WTC11 (cell line): ENCODE data around the gene ALK. TPM values are rescaled to one million over a fixed set of nuclear protein-coding genes. Genes with fewer than 3 reads are reported as not detected.

Experiments used
- ATAC-seq: fragments of 200-7000 bp; cut with Tn5 transposase; 2 replicates; pipeline ENCODE4 v1.10.0; 2021; ENCODE audit warnings: mild to moderate bottlenecking, moderate library complexity
- CTCF ChIA-PET: fragments of 300-600 bp; sonication (Branson Sonifier 250); formaldehyde crosslinking; loops from one replicate; lab custom pipeline; 2021; ENCODE audit warnings: antibody characterized with exemption; lab: Charles Lee
- POLR2A ChIA-PET: fragments of 350-600 bp; sonication (Branson Sonifier 250); formaldehyde crosslinking; loops from one replicate; lab custom pipeline; 2021; ENCODE audit warnings: antibody characterized with exemption; lab: Charles Lee
- DNase-seq: peaks from one replicate; pipeline ENCODE4 v3.0.0; 2021; ENCODE audit warnings: low spot score
- H3K27ac Mint-ChIP-seq: 2 replicates; pipeline ENCODE4 v1.8.0; 2021; ENCODE audit warnings: mixed read lengths
- H3K27me3 Mint-ChIP-seq: 2 replicates; pipeline ENCODE4 v1.8.0; 2021; ENCODE audit warnings: low read depth, mild to moderate bottlenecking, moderate library complexity, mixed read lengths
- H3K36me3 Mint-ChIP-seq: 2 replicates; pipeline ENCODE4 v1.8.0; 2021; ENCODE audit warnings: mixed read lengths
- H3K4me1 Mint-ChIP-seq: 2 replicates; pipeline ENCODE4 v1.8.0; 2022; ENCODE audit warnings: mixed read lengths
- H3K4me3 Mint-ChIP-seq: 2 replicates; pipeline ENCODE4 v1.8.0; 2021; ENCODE audit warnings: mild to moderate bottlenecking, moderate library complexity, mixed read lengths
- H3K9me3 Mint-ChIP-seq: 2 replicates; pipeline ENCODE4 v1.8.0; 2021; ENCODE audit warnings: mixed read lengths
- ATF1 ChIP-seq: sonication (generic); formaldehyde crosslinking; IDR thresholded peaks from 2 replicates; pipeline ENCODE4 v1.8.1; 2023; ENCODE audit warnings: mild to moderate bottlenecking, moderate library complexity, missing genetic modification reagents
- CREB1 ChIP-seq: sonication (generic); formaldehyde crosslinking; IDR thresholded peaks from 2 replicates; pipeline ENCODE4 v1.8.0; 2023; ENCODE audit warnings: mild to moderate bottlenecking, missing genetic modification reagents
- ELF4 ChIP-seq: sonication (generic); formaldehyde crosslinking; IDR thresholded peaks from 2 replicates; pipeline ENCODE4 v1.8.1; 2022; ENCODE audit warnings: low read depth, mild to moderate bottlenecking, moderate library complexity, missing genetic modification reagents
- EMX1 ChIP-seq: fragments of 250-450 bp; sonication (Bioruptor Pico); IDR thresholded peaks from 2 replicates; pipeline ENCODE4 v1.8.0; 2021; ENCODE audit warnings: mild to moderate bottlenecking
- ERG ChIP-seq: fragments of 250-450 bp; sonication (Bioruptor Pico); IDR thresholded peaks from 2 replicates; pipeline ENCODE4 v1.8.0; 2021; ENCODE audit warnings: mild to moderate bottlenecking
- ETV6 ChIP-seq: sonication (generic); formaldehyde crosslinking; IDR thresholded peaks from 2 replicates; pipeline ENCODE4 v1.8.1; 2022; ENCODE audit warnings: mild to moderate bottlenecking, missing genetic modification reagents
- JAZF1 ChIP-seq: fragments of 250-450 bp; sonication (Bioruptor Pico); IDR thresholded peaks from 2 replicates; pipeline ENCODE4 v1.9.0; 2021; ENCODE audit warnings: moderate library complexity, mild to moderate bottlenecking, inconsistent platforms
- MLX ChIP-seq: sonication (generic); formaldehyde crosslinking; IDR thresholded peaks from 2 replicates; pipeline ENCODE4 v1.8.1; 2023; ENCODE audit warnings: mild to moderate bottlenecking, missing genetic modification reagents, moderate library complexity
- NFYB ChIP-seq: sonication (generic); formaldehyde crosslinking; conservative IDR thresholded peaks from 2 replicates; pipeline ENCODE4 v1.8.0; 2022; ENCODE audit warnings: low read depth, missing genetic modification reagents
- NR1H2 ChIP-seq: sonication (generic); formaldehyde crosslinking; IDR thresholded peaks from 2 replicates; pipeline ENCODE4 v1.9.0; 2021; ENCODE audit warnings: mild to moderate bottlenecking, moderate library complexity, missing genetic modification reagents
- SOX15 ChIP-seq: fragments of 250-450 bp; sonication (Bioruptor Pico); IDR thresholded peaks from 2 replicates; pipeline ENCODE4 v1.9.0; 2021; ENCODE audit warnings: mild to moderate bottlenecking
- TEAD4 ChIP-seq: sonication (generic); formaldehyde crosslinking; IDR thresholded peaks from 2 replicates; pipeline ENCODE4 v1.8.0; 2022; ENCODE audit warnings: mild to moderate bottlenecking, missing genetic modification reagents
- USF1 ChIP-seq: sonication (generic); formaldehyde crosslinking; IDR thresholded peaks from 2 replicates; pipeline ENCODE4 v1.8.0; 2022; ENCODE audit warnings: mild to moderate bottlenecking, missing genetic modification reagents
- ZNF396 ChIP-seq: fragments of 250-450 bp; sonication (Bioruptor Pico); IDR thresholded peaks from 2 replicates; pipeline ENCODE4 v1.8.0; 2021; ENCODE audit warnings: mild to moderate bottlenecking, moderate library complexity, borderline replicate concordance
- ZNF671 ChIP-seq: fragments of 250-450 bp; sonication (Bioruptor Pico); IDR thresholded peaks from 2 replicates; pipeline ENCODE4 v1.8.0; 2021; ENCODE audit warnings: mild to moderate bottlenecking
- total RNA-seq: library from RNA; stranded (reverse); gene quantifications from 3 replicates; pipeline ENCODE4 v1.2.3, GENCODE V29; 2021
- TF ChIP-seq, protein P1 (sequence below): sonication (generic); formaldehyde crosslinking; conservative IDR thresholded peaks from 2 replicates; pipeline ENCODE4 v1.8.1; 2022; ENCODE audit warnings: mild to moderate bottlenecking, missing genetic modification reagents
- TF ChIP-seq, protein P2 (sequence below): sonication (generic); formaldehyde crosslinking; IDR thresholded peaks from 2 replicates; pipeline ENCODE4 v1.8.0; 2023; ENCODE audit warnings: missing genetic modification reagents
- TF ChIP-seq, protein P3 (sequence below): fragments of 250-450 bp; sonication (Bioruptor Pico); conservative IDR thresholded peaks from 2 replicates; pipeline ENCODE4 v1.9.0; 2021; ENCODE audit warnings: mild to moderate bottlenecking
- TF ChIP-seq, protein P4 (sequence below): sonication (generic); formaldehyde crosslinking; IDR thresholded peaks from 2 replicates; pipeline ENCODE4 v1.8.1; 2022; ENCODE audit warnings: low read depth, missing genetic modification reagents, borderline replicate concordance
- TF ChIP-seq, protein P5 (sequence below): sonication (generic); formaldehyde crosslinking; IDR thresholded peaks from 2 replicates; pipeline ENCODE4 v1.8.0; 2022; ENCODE audit warnings: mild to moderate bottlenecking, missing genetic modification reagents

The ALK gene
- total RNA-seq, 1 experiment from 2014 or later = not detected

- CTCF ChIA-PET = no interaction called here
- DNase-seq = no peak
- POLR2A ChIA-PET = no interaction called here
- no peak for ATAC-seq
- Mint-ChIP-seq H3K27me3 (no peaks in the 10 kb centered on the region), H3K27ac (no peak overlapping the region), H3K36me3 (no peaks in the 10 kb centered on the region), H3K9me3 (no peaks in the 10 kb centered on the region), H3K4me3 (no peak overlapping the region), H3K4me1 (no peaks in the 10 kb centered on the region)
- TF ChIP-seq ATF1 (CRISPR knock-in tag) (no peak), ETV6 (no peak), NFYB (CRISPR knock-in tag) (no peak), EMX1 (CRISPR knock-in tag) (no peak), ZNF671 (CRISPR knock-in tag) (no peak), USF1 (CRISPR knock-in tag) (no peak), TEAD4 (no peak), JAZF1 (CRISPR knock-in tag) (no peak), CREB1 (CRISPR knock-in tag) (no peak), MLX (no peak), NR1H2 (CRISPR knock-in tag) (no peak), ZNF396 (CRISPR knock-in tag) (no peak), SOX15 (CRISPR knock-in tag) (no peak), ELF4 (CRISPR knock-in tag) (no peak), ERG (no peak)
- TF ChIP-seq, protein P1, sequence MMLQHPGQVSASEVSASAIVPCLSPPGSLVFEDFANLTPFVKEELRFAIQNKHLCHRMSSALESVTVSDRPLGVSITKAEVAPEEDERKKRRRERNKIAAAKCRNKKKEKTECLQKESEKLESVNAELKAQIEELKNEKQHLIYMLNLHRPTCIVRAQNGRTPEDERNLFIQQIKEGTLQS (CRISPR knock-in tag) = no peak
- TF ChIP-seq, protein P2, sequence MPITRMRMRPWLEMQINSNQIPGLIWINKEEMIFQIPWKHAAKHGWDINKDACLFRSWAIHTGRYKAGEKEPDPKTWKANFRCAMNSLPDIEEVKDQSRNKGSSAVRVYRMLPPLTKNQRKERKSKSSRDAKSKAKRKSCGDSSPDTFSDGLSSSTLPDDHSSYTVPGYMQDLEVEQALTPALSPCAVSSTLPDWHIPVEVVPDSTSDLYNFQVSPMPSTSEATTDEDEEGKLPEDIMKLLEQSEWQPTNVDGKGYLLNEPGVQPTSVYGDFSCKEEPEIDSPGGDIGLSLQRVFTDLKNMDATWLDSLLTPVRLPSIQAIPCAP (CRISPR knock-in tag) = no peak
- TF ChIP-seq, protein P3, sequence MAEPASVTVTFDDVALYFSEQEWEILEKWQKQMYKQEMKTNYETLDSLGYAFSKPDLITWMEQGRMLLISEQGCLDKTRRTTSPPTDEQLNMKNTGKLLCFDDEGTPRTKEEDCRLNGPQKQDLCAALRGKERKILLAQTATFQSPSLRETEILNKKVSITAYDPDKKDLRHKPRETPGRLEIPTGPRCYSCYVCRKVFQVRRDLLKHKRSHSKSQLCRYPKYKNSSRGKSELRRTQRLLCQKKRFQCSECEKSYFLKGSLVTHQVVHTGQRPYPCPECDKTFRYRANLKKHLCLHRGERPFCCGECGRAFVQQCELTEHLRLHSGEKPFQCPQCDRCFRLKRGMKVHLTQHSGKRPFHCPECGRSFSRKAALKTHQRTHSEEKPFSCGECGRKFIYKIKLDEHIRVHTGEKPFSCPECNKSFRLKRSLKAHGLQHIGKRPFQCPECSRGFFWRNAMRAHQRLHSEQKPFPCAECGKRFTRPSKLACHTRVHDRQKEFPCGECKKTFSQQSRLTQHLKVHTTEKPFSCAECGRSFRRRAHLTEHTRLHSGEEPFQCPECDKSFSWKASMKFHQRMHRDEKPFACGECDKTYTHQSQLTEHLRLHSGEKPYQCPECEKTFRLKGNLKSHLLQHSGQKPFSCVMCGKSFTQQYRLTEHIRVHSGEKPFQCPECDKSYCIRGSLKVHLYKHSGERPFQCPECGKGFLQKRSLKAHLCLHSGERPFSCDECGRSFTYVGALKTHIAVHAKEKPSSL (CRISPR knock-in tag) = no peak
- TF ChIP-seq, protein P4, sequence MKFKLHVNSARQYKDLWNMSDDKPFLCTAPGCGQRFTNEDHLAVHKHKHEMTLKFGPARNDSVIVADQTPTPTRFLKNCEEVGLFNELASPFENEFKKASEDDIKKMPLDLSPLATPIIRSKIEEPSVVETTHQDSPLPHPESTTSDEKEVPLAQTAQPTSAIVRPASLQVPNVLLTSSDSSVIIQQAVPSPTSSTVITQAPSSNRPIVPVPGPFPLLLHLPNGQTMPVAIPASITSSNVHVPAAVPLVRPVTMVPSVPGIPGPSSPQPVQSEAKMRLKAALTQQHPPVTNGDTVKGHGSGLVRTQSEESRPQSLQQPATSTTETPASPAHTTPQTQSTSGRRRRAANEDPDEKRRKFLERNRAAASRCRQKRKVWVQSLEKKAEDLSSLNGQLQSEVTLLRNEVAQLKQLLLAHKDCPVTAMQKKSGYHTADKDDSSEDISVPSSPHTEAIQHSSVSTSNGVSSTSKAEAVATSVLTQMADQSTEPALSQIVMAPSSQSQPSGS = no peak
- TF ChIP-seq, protein P5, sequence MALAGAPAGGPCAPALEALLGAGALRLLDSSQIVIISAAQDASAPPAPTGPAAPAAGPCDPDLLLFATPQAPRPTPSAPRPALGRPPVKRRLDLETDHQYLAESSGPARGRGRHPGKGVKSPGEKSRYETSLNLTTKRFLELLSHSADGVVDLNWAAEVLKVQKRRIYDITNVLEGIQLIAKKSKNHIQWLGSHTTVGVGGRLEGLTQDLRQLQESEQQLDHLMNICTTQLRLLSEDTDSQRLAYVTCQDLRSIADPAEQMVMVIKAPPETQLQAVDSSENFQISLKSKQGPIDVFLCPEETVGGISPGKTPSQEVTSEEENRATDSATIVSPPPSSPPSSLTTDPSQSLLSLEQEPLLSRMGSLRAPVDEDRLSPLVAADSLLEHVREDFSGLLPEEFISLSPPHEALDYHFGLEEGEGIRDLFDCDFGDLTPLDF (CRISPR knock-in tag) = no peak
Measured at GRCh38 chr2:29931818-29932217, 10.4 kb upstream of the ALK start.
